Activated B cell treated with CpG ODN at 0.5 μM for 24 hours (primary cell): ENCODE measurements around the gene USH2A. TPM values are rescaled to one million over a fixed set of nuclear protein-coding genes. Genes with fewer than 3 reads are reported as not detected.

Experiments
- ATAC-seq: fragments of 200-7000 bp; cut with Tn5 transposase; one replicate; pipeline ENCODE4 v1.10.0; 2021; ENCODE audit warnings: low read depth, mild to moderate bottlenecking, moderate library complexity
- CTCF ChIA-PET: fragments of 350-600 bp; sonication (Branson Sonifier 250); formaldehyde crosslinking; loops from one replicate; lab custom pipeline; 2021; ENCODE audit warnings: antibody characterized with exemption; lab: Charles Lee
- POLR2A ChIA-PET: fragments of 350-600 bp; sonication (Branson Sonifier 250); formaldehyde crosslinking; loops from one replicate; lab custom pipeline; 2021; ENCODE audit warnings: antibody characterized with exemption; lab: Charles Lee
- DNase-seq: peaks from one replicate; pipeline ENCODE4 v3.0.0; 2022
- H3K27ac Mint-ChIP-seq: one replicate; pipeline ENCODE4 v1.8.0; 2020; ENCODE audit warnings: mixed read lengths
- H3K27me3 Mint-ChIP-seq: one replicate; pipeline ENCODE4 v1.8.0; 2021; ENCODE audit warnings: mixed read lengths
- H3K36me3 Mint-ChIP-seq: one replicate; pipeline ENCODE4 v1.8.0; 2021; ENCODE audit warnings: low read depth, mixed read lengths
- H3K4me1 Mint-ChIP-seq: one replicate; pipeline ENCODE4 v1.8.0; 2021; ENCODE audit warnings: mixed read lengths
- H3K4me3 Mint-ChIP-seq: one replicate; pipeline ENCODE4 v1.8.0; 2020; ENCODE audit warnings: mild to moderate bottlenecking, mixed read lengths
- H3K9me3 Mint-ChIP-seq: one replicate; pipeline ENCODE4 v1.8.0; 2020; ENCODE audit warnings: mixed read lengths
- intact Hi-C: fragments of 100-400 bp; cut with micrococcal nuclease; formaldehyde crosslinking; loops from one replicate; pipeline ENCODE4 v1.15.1; 2024
- total RNA-seq: library from RNA; stranded (reverse); gene quantifications from 2 replicates; pipeline ENCODE4 v1.2.3, GENCODE V29; 2022
- TF ChIP-seq, protein P1 (sequence below): fragments of 200-600 bp; IDR thresholded peaks from one replicate; pipeline ENCODE4 v1.8.0; 2022; ENCODE audit warnings: antibody characterized with exemption, mild to moderate bottlenecking

USH2A gene
- total RNA-seq, 1 donor from 2014 or later: not detected

DNA sequence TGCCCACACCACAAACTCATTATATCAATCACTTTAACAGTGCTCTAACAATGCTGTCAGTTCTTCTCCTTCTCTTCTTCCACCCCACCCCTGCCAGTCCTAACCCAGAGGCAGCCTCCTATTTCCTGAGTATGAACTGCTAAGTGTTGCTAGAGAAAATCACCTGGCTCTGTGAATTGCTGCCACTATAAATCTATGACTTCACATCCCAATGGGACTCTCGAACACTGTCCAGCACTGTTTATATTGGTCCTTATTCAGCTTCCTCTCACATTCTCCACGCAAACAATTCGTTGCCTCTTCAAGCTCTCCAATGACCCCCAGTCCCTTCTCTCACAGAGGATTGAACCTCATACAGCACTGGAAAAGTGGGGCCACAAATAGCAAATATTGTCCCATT is 27.0 kb upstream of the USH2A start:
- Mint-ChIP-seq H3K27ac (no peak overlapping the region), H3K4me3 (no peak overlapping the region), H3K36me3 (no peaks in the 10 kb centered on the region), H3K4me1 (no peaks in the 10 kb centered on the region), H3K27me3 (no peaks in the 10 kb centered on the region), H3K9me3 (no peaks in the 10 kb centered on the region)
- TF ChIP-seq, protein P1, sequence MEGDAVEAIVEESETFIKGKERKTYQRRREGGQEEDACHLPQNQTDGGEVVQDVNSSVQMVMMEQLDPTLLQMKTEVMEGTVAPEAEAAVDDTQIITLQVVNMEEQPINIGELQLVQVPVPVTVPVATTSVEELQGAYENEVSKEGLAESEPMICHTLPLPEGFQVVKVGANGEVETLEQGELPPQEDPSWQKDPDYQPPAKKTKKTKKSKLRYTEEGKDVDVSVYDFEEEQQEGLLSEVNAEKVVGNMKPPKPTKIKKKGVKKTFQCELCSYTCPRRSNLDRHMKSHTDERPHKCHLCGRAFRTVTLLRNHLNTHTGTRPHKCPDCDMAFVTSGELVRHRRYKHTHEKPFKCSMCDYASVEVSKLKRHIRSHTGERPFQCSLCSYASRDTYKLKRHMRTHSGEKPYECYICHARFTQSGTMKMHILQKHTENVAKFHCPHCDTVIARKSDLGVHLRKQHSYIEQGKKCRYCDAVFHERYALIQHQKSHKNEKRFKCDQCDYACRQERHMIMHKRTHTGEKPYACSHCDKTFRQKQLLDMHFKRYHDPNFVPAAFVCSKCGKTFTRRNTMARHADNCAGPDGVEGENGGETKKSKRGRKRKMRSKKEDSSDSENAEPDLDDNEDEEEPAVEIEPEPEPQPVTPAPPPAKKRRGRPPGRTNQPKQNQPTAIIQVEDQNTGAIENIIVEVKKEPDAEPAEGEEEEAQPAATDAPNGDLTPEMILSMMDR: no peak
- CTCF ChIA-PET: no interaction called here
- ATAC-seq (no peak), DNase-seq (no peak)
- POLR2A ChIA-PET: no interaction called here
- intact Hi-C loops: no loop called here

DNA sequence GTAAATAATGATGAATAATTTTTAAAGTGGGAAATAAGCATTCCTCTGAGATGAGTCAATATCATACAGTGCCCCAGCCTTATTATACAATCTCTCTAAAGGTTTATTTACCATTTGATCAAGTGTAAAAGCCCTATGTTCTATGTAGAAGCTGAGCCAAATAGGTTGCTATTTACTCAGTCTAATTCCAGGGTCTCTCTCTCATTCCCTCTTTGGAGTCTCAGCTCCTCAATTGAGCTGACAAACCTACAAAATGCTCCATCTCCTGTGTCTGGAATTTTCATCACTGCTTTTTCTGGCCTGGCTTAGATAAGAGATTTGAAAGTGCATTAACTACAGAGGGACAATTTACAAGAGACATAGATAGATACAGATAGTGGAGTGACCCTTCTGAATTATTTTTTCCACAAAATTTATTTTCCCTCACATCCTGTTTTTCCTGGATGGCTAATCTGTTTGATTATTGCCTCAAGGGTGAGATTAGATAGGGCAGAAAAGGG is 24.8 kb upstream of the USH2A start:
- H3K4me3 Mint-ChIP-seq: no peak overlapping the region
- no peaks in the 10 kb centered on the region for H3K4me1 Mint-ChIP-seq
- ChIA-PET CTCF (no interaction called here), POLR2A (no interaction called here)
- H3K27me3 Mint-ChIP-seq: no peaks in the 10 kb centered on the region
- DNase-seq (no peak), ATAC-seq (no peak)
- TF ChIP-seq, protein P1: no peak
- no peak overlapping the region for H3K27ac Mint-ChIP-seq
- H3K36me3 Mint-ChIP-seq: no peaks in the 10 kb centered on the region
- intact Hi-C loops: no loop called here
- no peaks in the 10 kb centered on the region for H3K9me3 Mint-ChIP-seq

DNA sequence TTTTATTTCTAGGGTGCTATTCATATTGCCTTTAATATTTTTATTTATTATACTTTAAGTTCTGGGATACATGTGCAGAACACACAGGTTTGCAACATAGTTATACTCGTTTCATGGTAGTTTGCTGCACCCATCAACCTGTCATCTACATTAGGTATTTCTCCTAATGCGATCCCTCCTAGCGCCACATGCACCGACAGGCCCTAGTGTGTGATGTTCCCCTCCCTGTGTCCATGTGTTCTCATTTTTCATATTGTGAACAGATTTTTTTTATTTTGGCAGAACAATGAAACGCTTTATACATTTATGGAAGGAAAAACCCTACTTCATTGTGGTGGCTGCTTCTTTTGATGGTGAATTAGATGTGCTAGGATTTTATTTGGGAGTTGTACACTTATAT is 14.4 kb upstream of the USH2A start:
- ATAC-seq (no peak), DNase-seq (no peak)
- no peaks in the 10 kb centered on the region for H3K36me3 Mint-ChIP-seq
- no peaks in the 10 kb centered on the region for H3K4me1 Mint-ChIP-seq
- H3K27ac Mint-ChIP-seq: no peak overlapping the region
- no peak overlapping the region for H3K4me3 Mint-ChIP-seq
- H3K27me3 Mint-ChIP-seq: no peaks in the 10 kb centered on the region
- ChIA-PET POLR2A (no interaction called here), CTCF (no interaction called here)
- TF ChIP-seq, protein P1: no peak
- no peaks in the 10 kb centered on the region for H3K9me3 Mint-ChIP-seq
- intact Hi-C loops: no loop called here

DNA sequence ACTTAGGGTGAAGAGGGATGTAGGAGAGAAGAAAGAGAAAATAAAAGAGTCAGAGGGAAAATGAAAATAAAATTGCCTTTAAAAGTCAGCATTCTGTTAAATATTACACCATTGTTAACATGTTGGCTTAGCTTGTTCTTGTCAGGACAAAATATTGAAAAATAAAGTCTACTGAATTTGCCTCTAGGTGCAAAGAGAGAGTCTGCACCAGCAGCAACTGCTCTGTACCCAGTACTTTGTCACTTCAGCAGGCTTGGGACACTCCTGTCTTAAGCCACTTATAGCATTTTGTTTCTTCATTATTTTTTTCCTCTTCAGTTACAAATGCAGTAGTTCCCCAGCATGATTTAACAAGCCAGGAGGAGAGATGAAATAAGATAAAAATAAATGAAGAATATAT is 11.0 kb upstream of the USH2A start:
- no peaks in the 10 kb centered on the region for H3K4me1 Mint-ChIP-seq
- ATAC-seq (no peak), DNase-seq (no peak)
- intact Hi-C loops: no loop called here
- POLR2A ChIA-PET: no interaction called here
- no peaks in the 10 kb centered on the region for H3K9me3 Mint-ChIP-seq
- no peak overlapping the region for H3K4me3 Mint-ChIP-seq
- H3K27ac Mint-ChIP-seq: no peak overlapping the region
- CTCF ChIA-PET: no interaction called here
- no peaks in the 10 kb centered on the region for H3K27me3 Mint-ChIP-seq
- H3K36me3 Mint-ChIP-seq: no peaks in the 10 kb centered on the region
- TF ChIP-seq, protein P1: no peak

DNA sequence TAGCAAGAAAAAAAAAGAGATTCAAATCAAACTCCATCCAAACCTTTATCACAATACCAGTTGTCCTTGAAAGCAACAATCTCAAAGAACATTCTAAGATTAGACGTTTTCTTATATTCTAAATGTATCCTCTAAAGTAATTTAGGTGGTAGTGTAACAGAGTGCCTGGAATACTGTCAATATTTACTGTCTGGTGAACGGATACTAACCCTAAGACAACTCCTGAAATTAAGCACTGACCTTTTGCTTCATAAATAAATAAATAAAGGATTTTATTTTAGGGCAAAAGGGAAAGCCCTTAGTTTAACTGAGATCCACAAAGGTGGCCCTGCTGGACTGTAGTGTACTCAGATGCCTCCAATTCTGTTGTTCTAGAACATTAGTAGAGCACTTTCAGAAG is 9.9 kb upstream of the USH2A start:
- CTCF ChIA-PET: no interaction called here
- Mint-ChIP-seq H3K27ac (no peak overlapping the region), H3K4me1 (no peaks in the 10 kb centered on the region), H3K27me3 (no peaks in the 10 kb centered on the region), H3K9me3 (no peaks in the 10 kb centered on the region), H3K4me3 (no peak overlapping the region), H3K36me3 (no peaks in the 10 kb centered on the region)
- intact Hi-C loops: no loop called here
- TF ChIP-seq, protein P1: no peak
- DNase-seq: no peak
- no peak for ATAC-seq
- POLR2A ChIA-PET: no interaction called here
